Gastrocnemius medialis (tissue), 4 donors: ENCODE results near the gene CD300C. TPM values are rescaled to one million over a fixed set of nuclear protein-coding genes. Genes with fewer than 3 reads are reported as not detected.

Experiments
- ATAC-seq, 2 donors: fragments of 150-250 bp; one replicate each; pipeline ENCODE4 v1.9.1; 2016
- DNase-seq, 2 donors: peaks; one replicate each; pipeline ENCODE4 v3.0.0-alpha.2; 2019
- H3K27ac ChIP-seq, 4 donors: fragments of 200-600 bp; sonication (generic); 1 replicate in 1 of 4; 2 replicates in 3 of 4; pipeline ENCODE4 v1.5.1; 2016 to 2018; ENCODE audit warnings: mild to moderate bottlenecking in 2 of 4, moderate library complexity in 1 of 4
- H3K27me3 ChIP-seq, 3 donors: fragments of 200-600 bp; sonication (generic) in 2 of 3; 1 replicate in 1 of 3; 2 replicates in 2 of 3; pipeline versions ENCODE4 v1.5.1 to v1.6.0; 2016 to 2019; ENCODE audit warnings: mild to moderate bottlenecking in 1 of 3, moderate library complexity in 1 of 3
- H3K36me3 ChIP-seq, 2 donors: fragments of 200-600 bp; sonication (generic) in 1 of 2; one replicate each; pipeline ENCODE4 v1.5.1; 2017 to 2018
- H3K4me1 ChIP-seq, 2 donors: fragments of 200-600 bp; sonication (generic) in 1 of 2; one replicate each; pipeline ENCODE4 v1.5.1; 2016 to 2017; ENCODE audit warnings: mild to moderate bottlenecking in 2 of 2
- H3K4me3 ChIP-seq, 4 donors: fragments of 200-600 bp; sonication (generic) in 3 of 4; 1 replicate in 1 of 4; 2 replicates in 3 of 4; pipeline ENCODE4 v1.5.1; 2016 to 2019; ENCODE audit warnings: mild to moderate bottlenecking in 2 of 4
- H3K9me3 ChIP-seq, 3 donors: fragments of 200-600 bp; sonication (generic) in 2 of 3; 1 replicate in 1 of 3; 2 replicates in 2 of 3; pipeline ENCODE4 v1.5.1; 2016 to 2019
- CTCF ChIP-seq, 5 experiments: fragments of 450-650 bp in 3 of 5; fragments of 200-600 bp in 2 of 5; sonication (generic) in 2 of 5; IDR thresholded peaks in 4 of 5; conservative IDR thresholded peaks in 1 of 5; 1 replicate in 4 of 5; 2 replicates in 1 of 5; pipeline ENCODE4 v1.5.1; 2016 to 2019; ENCODE audit warnings: antibody characterized with exemption in 5 of 5, mild to moderate bottlenecking in 3 of 5, moderate library complexity in 3 of 5
- POLR2A ChIP-seq, 2 donors: fragments of 450-650 bp; IDR thresholded peaks; one replicate each; pipeline ENCODE4 v1.6.1; 2017; ENCODE audit warnings: antibody characterized with exemption in 2 of 2, mild to moderate bottlenecking in 2 of 2, moderate library complexity in 2 of 2
- in situ Hi-C, 4 donors: fragments of 200-750 bp; cut with MboI; loops; one replicate each; pipeline versions ENCODE4 v1.15.0 to v1.8.0; 2017; ENCODE audit warnings: low sequenced_read_pairs in 4 of 4
- intact Hi-C: fragments of 100-400 bp; cut with DNase I; formaldehyde crosslinking; loops from one replicate; pipeline ENCODE4 v1.15.1; 2023; ENCODE audit warnings: low total_unique reads
- total RNA-seq, 4 donors: library from RNA; depleted of rRNA; stranded (reverse); fragments of >200 nt; gene quantifications; one replicate each; pipeline versions ENCODE4 v1.1.0 to v1.2.3, GENCODE V29; 2016

The CD300C gene
- total RNA-seq, 4 donors from 2014 or later = 0.16 TPM; not detected in 3

DNA sequence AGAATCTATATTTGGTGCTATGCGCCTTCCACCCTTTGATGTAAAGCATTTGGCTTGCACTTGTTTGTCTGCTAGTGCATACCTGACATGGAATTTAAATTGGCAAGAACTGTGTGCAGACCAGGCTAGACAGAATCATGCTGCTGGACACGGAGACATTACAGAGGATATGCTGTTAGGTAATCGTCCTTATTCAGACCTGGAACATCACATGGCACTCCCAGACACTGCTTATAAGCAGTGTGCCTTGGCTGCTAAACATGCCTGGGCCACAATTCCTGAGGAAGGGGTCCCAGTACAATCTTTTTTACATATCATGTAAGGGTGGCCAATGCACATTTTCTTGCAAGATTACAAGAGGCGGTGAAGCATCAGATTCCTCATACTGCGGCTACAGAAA, 39.8 kb upstream of the CD300C start:
- in situ Hi-C loops = no loop called here
- intact Hi-C loops = no loop called here
- no peak overlapping the region for H3K27ac ChIP-seq

DNA sequence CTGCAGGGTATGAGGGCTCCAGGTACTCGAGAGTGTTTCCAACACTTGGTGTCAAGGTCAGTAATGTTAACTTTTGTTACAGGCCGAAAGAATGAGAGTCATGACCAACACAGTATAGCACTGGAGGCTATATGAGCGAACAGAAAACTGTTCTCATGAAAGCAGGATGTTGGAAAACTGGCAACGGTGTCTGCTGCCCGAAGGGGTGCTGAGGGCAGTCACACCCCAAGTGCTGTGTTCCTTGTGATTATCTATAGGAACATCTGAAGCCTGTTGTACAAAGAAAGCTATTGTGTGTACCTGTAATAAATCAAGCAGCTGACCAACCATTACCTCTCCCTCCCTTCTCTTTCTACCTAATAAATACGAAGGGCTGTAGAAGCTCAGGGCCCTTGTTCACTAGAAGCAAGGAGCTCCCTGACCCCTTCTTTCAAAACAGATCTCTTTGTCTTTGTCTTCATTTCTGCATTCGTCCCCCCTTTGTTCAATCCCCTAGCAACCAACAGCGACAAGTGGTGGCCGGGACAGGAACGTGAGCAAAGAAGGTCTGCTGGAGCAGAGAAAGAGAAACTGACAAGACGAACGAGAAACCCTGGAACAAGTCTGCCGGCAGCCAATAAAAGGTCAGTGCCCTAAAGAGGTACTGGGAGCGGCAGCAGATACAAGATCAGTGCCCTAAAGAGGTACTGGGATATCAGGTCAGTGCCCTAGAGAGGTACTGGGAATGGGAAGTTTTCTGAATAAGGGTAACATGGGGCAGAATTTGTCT, 38.6 kb upstream of the CD300C start:
- in situ Hi-C loops (no loop called here), intact Hi-C loops (no loop called here)
- Histone ChIP-seq H3K36me3 (no peaks in the 10 kb centered on the region), H3K27ac (no peak overlapping the region), H3K9me3 (no peaks in the 10 kb centered on the region), H3K27me3 (no peaks in the 10 kb centered on the region), H3K4me3 (no peak overlapping the region), H3K4me1 (no peaks in the 10 kb centered on the region)
- TF ChIP-seq POLR2A (IDR thresholded peaks at IDR 0.05) (no peak), CTCF (IDR thresholded peaks at IDR 0.05 in 4 of 5, conservative IDR thresholded peaks at IDR 0.05 in 1 of 5) (no peak)
- ATAC-seq = no peak
- no peak for DNase-seq

More for the DNA sequence above, 39.8 kb upstream of the CD300C start:
- no peaks in the 10 kb centered on the region for H3K27me3 ChIP-seq
- DNase-seq (no peak), ATAC-seq (no peak)
- H3K4me3 ChIP-seq = no peak overlapping the region
- no peaks in the 10 kb centered on the region for H3K36me3 ChIP-seq
- H3K4me1 ChIP-seq = no peaks in the 10 kb centered on the region
- H3K9me3 ChIP-seq = no peaks in the 10 kb centered on the region
- TF ChIP-seq POLR2A (IDR thresholded peaks at IDR 0.05) (no peak), CTCF (IDR thresholded peaks at IDR 0.05 in 4 of 5, conservative IDR thresholded peaks at IDR 0.05 in 1 of 5) (no peak)

GRCh38 chr17:74582633-74583032, 36.7 kb upstream of the CD300C start:
- in situ Hi-C loops = no loop called here
- Histone ChIP-seq H3K27me3 (no peaks in the 10 kb centered on the region), H3K4me3 (no peak overlapping the region), H3K9me3 (no peaks in the 10 kb centered on the region), H3K27ac (no peak overlapping the region), H3K4me1 (no peaks in the 10 kb centered on the region), H3K36me3 (no peaks in the 10 kb centered on the region)
- DNase-seq = no peak
- TF ChIP-seq CTCF (IDR thresholded peaks at IDR 0.05 in 4 of 5, conservative IDR thresholded peaks at IDR 0.05 in 1 of 5) (no peak), POLR2A (IDR thresholded peaks at IDR 0.05) (no peak)
- ATAC-seq = no peak
- intact Hi-C loops = no loop called here

GRCh38 chr17:74579900-74580299, 34.0 kb upstream of the CD300C start:
- no peak for ATAC-seq
- intact Hi-C loops (no loop called here), in situ Hi-C loops (no loop called here)
- no peak overlapping the region for H3K4me3 ChIP-seq
- no peak for TF ChIP-seq CTCF (IDR thresholded peaks at IDR 0.05 in 4 of 5, conservative IDR thresholded peaks at IDR 0.05 in 1 of 5)
- TF ChIP-seq POLR2A (IDR thresholded peaks at IDR 0.05) = no peak
- no peaks in the 10 kb centered on the region for H3K4me1 ChIP-seq
- H3K27ac ChIP-seq = no peak overlapping the region
- no peaks in the 10 kb centered on the region for H3K27me3 ChIP-seq
- H3K36me3 ChIP-seq = no peaks in the 10 kb centered on the region
- no peaks in the 10 kb centered on the region for H3K9me3 ChIP-seq
- no peak for DNase-seq

DNA sequence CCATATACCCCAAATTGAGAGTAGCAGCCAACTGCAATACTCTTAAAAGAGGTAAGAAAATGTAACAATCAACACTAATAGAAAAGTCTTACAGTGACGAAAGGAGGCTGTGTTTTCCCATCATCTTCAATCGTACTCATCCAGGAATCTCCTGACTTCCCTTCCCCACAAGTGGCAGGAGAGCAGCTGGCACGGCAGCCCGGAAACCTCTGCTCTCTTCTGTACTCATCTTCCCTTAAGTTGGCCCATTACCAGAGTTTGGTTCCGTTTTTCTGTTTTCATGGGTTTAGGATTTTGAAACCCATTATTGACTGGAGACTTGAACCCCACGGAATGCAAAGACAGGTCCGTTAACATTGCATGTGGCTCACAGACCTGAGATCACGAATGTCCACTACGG, 33.1 kb upstream of the CD300C start:
- TF ChIP-seq CTCF (IDR thresholded peaks at IDR 0.05 in 4 of 5, conservative IDR thresholded peaks at IDR 0.05 in 1 of 5) (no peak), POLR2A (IDR thresholded peaks at IDR 0.05) (no peak)
- DNase-seq = no peak
- Histone ChIP-seq H3K36me3 (no peaks in the 10 kb centered on the region), H3K4me1 (no peaks in the 10 kb centered on the region), H3K9me3 (no peaks in the 10 kb centered on the region), H3K27ac (no peak overlapping the region), H3K4me3 (no peak overlapping the region), H3K27me3 (no peaks in the 10 kb centered on the region)
- in situ Hi-C loops (no loop called here), intact Hi-C loops (no loop called here)
- ATAC-seq = no peak
